HG03460 (cell line): ENCODE results near the gene HES5.
"Not testable (repeated sequence)": the region's sequence is repeated elsewhere in the genome, so short reads cannot be mapped to it uniquely, and the experiment has no call there.

ENCODE experiments used
- ATAC-seq: cut with Tn5 transposase; IDR thresholded peaks from one replicate; pipeline ENCODE4 v1.9.1; 2021; ENCODE audit not compliant: unreplicated experiment

HES5 gene, protein sequence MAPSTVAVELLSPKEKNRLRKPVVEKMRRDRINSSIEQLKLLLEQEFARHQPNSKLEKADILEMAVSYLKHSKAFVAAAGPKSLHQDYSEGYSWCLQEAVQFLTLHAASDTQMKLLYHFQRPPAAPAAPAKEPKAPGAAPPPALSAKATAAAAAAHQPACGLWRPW

DNA sequence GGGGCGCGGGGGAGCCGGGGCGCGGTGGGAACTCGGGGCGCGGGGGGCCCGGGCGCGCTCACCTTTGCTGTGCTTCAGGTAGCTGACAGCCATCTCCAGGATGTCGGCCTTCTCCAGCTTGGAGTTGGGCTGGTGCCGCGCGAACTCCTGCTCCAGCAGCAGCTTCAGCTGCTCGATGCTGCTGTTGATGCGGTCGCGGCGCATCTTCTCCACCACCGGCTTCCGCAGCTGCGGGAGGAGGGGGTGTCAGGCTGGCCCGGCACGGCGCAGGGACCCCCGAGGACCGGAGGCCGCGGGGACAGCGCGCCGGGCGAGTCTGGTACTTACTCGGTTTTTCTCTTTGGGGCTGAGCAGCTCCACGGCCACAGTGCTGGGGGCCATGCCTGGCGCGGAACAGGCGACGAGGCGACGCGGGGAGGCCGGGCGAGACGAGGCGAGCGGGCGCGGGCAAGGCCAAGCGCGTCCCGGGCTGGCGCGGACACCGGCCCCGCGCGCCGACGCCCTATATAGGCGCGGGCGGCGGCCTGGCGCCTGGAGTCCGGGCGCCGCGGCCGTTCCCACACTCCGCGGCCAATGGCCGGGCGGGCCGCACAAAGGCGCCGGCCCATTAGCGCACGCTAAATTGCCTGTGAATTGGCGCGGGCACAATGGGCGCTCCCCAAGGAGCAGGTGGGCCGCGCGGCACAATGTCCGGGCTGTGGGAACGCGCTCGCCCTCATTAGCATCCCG lies at the start of gene HES5:
Gene HES5 (minus strand): TSS at position 480 of the 729 bp plus-strand sequence. CDS start 99 bp downstream, at position 381.
- no peak for ATAC-seq

DNA sequence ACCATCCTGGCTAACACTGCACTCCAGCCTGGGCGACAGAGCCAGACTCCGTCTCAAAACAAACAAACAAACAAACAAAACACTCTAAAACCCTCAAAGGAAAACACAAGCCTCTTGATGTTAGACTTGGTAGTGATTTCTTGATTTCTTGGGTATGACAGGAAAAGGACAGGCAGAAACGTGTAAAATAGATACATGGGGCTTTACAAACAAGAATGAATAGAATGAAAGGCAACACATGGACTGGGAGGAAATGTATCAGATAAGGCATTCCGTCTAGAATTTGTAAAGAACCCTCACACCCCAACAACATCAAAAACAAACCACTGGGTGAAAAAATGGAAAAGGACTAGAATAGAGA lies 48.7 kb upstream of the HES5 start:
- ATAC-seq, result no peak

DNA sequence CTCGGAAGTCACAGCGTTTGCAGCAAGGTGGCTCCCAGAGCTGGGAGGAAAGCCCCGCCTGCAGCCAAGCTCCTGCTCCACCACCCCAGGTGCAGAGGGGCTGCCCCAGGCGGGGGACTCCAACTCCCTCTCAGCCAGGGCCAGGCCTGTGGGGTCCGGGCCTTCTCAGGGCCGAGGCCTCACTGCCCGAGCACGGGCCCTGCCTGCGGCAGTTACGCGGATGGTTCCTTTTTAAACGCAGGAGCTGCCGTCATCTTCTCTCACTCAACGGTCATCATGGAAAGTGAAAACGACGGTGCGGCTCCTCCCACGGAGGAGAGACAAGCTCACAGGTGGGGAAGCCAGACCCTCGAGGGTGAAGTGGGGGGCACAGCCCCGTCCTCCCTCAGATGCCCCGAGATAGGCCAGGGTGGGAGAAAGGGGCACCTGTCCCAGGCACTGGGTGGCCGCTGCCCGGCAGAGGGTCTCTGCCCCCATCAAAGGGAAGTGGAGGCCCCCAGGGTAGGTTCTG lies 47.6 kb upstream of the HES5 start:
- ATAC-seq, result peak; percentile 36

DNA sequence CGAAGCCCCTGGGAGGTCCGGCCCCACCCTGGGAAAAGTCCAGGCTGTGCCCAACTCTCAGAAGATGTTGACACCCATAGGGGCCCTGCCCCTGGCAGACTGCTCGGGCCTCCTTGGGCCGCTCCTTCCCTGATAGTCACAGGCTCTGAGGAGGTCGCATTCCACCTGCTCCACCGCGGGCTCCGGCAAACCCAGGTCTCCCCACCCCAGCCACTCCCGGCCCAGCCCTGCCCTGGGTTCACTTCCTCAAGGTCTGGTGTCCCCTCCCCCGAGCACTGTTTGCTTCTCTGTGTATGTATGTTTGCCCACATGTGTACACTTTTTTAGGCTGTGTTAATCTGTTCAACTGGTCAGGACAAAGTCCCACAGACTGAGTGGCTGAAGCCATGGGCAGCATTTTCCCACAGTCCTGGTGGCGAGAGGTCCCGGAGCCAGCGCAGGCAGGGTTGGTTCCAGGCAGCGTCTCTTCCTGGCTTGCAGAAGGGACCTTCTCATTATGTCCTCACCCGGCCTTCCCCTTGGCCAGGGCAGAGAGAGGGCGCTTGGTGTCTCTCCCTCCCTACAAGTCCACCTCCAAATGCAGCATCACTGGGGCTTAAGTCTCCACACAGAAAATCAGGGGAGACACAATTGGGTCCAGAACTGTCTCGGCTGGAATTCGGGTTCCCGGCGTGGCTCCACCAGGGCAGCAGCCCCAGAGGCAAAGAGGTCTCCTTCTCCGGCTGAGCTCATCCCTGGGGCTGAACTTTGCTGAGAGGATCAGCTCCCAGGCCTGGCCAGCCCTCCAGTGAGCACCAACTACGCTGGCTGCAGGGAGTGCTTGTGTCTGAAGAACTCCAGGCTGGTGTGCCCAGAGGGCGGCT lies 46.0 kb upstream of the HES5 start:
- ATAC-seq, result no peak

DNA sequence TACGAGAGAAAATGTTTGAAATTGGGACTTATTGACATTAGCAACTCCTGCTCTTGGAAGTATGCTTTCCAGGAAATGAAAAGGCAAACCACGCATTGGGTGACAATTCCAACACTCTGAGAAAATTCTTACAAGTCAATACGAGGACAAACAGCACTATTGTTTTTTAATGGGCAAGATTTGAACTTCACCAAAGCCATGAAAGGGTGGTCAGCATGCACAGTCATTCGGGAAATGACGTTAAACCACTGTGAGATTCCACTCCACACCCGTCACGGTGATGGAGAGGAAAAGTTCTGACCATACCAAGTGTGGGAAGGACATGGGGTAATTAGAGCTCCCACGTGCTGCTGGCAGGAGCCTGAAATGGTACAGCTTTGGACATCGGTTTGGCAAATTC lies 44.3 kb upstream of the HES5 start:
- ATAC-seq, result no peak

DNA sequence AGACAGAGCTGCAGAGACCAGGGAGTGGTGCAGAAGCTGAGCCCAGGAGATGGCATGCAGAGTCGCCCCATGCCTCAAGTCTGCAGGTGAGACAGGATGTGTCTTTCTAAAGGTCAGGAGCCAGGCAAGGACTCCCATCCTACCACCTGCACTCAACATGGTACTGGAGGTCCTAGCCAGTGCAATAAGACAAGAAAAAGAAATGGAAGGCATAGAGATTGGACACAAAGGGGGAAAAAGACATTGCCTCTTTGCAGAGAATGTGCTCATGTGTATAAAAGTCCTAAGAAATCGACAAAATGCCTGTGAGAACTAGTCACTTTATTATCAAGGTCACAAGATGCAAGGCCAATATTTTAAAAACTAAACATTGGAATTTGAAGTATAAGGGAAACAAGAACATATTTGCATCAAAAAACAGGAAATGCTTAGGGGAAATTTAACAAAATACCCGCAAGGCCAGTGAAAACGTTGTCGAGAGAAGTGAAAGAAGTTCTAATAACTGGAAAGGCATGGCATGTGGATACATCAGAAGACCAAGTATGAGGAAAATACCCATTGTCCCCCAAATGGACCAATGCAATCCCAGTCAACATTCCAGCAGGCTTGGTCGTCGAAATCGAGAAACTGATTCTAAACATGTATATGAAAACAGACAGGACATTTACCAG lies 43.3 kb upstream of the HES5 start:
- ATAC-seq, result no peak

DNA sequence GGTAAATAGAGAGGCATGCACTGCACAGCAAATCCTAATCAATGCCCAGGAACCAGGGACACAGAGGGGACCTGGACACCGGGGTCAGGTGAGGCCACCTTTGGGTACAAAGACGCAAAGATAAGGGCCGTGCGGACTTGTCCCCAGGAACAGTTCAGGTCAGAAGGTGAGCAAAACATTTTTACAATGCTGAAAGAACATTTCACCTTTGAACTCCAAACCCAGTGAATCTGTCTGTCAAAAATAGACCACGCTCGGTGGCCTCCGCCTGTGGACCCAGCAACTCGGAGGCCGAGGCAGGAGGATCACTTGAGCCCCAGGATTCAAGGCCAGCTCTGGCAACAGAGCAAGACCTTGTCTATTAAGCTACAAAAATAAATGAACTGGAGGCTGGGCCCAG lies 41.3 kb upstream of the HES5 start:
- ATAC-seq, result no peak

DNA sequence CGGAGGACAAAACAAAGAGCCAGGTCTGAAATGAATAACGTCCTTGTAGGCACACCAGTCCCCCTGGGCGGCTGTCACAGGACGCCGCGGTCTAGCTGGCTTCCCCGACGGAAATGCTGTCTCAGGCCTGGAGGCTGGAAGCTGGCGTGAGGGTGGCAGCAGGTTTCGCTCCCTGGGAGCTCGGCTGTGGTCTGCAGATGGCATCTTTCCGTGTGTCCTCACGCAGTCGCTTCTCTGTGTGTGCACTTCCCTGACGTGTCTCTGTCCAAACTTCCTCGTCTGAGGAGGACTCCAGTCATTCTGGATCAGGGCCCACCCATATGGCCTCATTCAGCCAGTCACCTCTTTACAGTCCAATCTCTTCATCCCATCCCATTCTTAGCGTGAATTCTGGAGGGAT lies 40.3 kb upstream of the HES5 start:
- ATAC-seq, result no peak

DNA sequence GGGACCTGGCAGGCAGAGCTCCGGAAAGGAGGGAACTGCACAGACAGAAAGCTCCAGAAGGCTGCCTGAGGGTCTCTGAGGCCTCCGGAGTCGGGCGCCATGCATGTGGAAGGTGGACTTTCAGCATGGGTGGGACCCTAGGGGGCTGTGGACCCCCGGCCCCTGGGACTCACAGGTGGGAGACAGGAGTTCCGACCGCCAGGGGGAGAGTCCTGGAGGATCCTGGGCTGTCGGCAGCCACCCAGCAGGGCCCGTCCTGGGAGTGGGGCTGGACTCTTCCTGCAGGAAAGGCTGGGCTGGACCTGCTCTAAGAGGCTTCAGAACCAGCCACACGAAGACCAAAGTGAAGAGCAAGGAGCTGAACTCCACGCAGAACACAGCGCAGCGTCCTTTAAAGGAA lies 39.6 kb upstream of the HES5 start:
- not testable (repeated sequence) for ATAC-seq

DNA sequence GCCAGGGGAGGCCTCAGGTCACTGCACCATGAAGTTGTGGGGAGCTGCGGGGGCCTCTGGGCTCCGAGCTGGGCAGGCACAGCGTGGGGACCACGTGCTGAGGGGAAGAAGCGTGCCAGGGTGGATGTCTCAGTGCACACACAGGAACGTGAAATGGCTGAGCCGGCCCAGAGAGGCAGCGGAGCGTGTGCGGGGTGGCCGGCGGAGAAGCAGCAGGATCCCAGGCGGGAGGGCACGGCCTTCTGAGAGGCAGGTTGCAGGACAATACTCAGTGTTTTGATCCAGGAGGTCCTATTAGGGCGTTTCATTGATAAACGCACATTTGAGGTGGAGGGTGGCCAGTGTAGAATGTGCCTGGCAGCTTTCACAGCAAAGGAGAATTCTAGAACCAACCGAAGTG lies 39.0 kb upstream of the HES5 start:
- no peak for ATAC-seq

DNA sequence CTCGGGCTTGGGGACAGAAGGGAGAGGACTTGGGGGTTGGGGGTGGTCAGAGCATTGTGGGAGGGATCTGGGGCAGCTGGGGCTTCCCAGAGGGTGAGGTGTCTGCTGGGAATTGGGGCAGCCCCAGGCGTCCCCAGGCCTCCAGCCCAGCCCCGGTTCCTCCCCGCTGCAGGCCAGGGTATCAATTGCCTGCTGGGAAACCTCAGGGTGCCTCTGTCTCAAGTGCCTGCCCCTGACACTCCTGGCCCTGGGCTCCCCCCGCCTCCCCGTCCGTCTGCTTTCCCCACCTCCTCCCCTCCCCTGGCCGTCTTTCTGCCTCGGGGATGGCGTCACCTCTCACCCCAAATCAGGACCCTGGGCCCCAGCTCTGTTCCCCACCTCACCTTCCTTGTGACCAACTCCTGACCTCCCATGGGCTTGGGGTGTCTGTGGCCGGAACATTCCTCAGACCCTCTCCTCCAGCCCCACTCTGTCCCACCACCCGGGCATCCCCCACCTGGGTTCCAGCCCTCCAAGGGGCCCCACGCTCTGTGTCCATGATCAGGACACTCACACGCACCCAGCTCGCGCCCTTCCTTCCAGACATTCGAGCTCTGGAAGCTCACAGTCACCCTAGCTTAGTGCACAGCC lies 38.2 kb upstream of the HES5 start:
- not testable (repeated sequence) for ATAC-seq

DNA sequence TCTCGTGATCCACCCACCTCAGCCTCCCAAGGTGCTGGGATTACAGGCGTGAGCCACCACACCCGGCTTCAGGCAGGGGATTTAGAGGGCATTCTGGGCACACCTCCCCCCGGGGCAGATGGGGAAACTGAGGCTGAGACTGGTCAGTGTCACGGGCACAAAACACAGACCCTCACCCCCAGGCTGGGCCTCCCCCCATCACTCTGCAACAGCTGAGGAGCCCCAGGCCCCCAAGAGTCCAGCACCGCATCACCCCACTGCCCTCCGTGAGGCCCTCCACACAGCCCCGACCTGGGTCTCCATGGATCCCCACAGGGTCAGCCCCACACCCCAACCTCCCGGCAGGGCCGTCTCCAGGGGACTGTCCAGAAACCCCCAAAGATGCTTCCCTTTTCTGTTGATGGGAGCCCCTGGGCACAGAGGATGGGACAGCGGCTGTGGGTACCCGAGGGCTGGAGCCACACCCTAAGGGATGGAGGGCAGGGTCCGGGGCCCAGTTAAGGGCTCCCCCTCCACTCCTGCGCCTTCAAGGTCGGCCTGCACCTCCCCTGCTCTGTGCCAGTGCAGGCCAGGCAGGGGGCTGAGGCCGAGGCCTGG lies 37.1 kb upstream of the HES5 start:
- no peak for ATAC-seq

DNA sequence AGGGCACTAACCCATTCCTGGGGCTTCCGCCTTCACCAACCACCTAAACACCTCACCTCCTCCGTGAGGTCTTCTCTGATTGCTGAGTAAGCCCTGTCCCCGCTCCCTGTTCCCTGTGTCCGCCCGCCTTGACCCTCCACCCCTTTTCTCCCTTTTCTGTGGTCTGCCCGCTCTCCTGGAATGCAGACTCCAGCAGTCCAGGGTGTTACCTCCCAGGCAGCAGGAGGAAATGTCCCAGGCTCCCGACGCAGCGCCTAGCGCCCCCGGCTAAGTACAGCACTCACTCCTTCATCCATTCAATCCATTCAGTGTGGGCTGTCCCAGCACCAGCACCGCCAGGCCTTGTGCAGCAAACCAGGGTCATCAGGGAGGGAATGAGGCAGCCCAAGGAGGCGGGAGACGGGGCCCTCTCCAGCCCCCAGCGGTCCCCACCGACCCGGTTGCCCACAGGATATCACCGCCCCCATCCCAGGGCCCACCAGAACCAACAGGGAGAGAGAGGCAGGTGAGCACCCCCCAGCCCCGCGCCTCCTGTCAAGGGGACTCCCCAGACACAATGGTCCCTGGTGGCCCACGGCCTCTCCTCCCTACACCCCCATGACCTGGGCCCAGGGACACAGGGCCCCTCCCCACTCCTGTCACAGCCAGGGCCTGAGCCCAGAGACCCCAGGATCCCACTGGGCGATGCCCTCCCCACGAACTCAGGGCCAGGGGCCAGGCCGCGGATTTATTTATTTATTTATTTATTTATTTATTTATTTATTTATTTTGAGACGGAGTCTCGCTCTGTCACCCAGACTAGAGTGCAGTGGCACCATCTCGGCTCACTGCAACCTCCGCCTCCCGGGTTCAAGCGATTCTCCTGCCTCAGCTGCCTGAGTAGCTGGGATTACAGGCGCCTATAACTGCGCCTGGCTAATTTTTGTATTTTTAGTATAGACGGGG lies 36.3 kb upstream of the HES5 start:
- no peak for ATAC-seq

DNA sequence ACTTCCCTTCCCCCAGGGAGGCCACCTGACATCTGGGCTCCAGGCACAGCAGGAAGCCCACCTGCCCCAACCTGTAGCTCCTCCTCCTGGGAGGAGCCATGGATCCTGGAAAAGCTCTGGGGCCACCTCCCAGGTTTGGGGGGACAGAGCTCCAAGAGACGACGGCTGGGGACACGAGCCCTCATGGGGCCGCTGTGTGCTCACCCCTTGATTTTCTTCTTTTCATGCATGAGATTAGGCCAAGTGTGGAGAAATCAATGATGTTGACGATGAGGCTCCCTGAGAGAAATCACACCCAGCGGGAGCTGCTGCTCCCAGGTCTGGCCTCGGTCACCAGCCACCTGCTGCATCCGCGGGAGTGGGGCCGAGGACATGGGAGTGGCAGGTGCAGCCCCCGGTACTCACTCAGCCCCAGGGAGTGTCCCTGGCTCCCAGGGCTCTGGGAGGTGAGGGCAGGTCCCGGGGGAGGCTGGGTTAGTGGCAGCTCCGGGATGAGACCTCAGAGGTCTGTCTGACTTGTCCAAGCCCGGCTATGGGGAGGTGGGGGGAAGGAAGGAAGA lies 34.8 kb upstream of the HES5 start:
- ATAC-seq, result no peak

DNA sequence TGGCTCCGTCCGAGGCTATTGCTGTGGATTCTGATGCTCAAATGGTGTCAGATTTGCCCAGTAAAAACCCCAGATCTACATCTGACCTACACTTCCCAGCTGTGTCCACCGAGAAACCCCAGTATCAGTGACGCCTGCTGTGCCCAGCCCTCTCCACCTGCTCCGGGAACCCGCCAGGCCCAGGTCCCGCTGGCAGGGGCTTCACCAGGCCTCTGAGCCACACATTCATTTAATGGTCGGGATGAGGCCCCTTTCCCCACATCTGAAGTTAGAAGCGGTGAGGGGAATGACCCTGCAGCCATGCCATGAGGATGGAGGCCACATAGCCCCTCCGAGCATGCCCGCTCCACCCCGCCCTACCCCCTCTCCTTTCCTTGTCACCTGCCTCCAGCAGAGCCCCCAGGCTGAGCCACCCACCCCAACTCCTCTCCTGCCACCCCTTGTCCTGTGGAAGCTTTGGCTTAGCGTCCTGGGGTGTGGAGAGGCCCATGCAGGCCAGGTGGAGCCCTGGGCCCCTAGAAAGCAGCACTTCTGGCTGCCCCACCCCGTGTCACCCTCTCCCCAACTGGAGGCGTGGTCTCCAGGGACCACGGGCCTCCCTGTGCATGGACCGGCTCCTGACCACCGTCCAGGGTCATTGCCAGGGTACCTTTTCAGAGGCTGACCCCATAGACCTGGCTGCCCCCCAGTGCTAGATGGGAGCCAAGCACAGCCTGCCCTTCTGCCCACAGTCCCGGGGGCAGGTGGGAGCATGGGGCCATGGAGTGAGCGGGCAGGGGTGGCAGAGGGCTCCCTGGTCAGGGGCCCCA lies 34.1 kb upstream of the HES5 start:
- no peak for ATAC-seq

DNA sequence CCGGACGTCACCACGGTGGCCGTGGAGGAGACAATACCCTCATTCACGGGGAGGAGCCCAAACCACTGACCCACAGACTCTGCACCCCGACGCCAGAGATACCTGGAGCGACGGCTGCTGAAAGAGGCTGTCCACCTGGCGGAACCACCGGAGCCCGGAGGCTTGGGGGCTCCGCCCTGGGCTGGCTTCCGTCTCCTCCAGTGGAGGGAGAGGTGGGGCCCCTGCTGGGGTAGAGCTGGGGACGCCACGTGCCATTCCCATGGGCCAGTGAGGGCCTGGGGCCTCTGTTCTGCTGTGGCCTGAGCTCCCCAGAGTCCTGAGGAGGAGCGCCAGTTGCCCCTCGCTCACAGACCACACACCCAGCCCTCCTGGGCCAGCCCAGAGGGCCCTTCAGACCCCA lies 33.1 kb upstream of the HES5 start:
- ATAC-seq, result no peak

DNA sequence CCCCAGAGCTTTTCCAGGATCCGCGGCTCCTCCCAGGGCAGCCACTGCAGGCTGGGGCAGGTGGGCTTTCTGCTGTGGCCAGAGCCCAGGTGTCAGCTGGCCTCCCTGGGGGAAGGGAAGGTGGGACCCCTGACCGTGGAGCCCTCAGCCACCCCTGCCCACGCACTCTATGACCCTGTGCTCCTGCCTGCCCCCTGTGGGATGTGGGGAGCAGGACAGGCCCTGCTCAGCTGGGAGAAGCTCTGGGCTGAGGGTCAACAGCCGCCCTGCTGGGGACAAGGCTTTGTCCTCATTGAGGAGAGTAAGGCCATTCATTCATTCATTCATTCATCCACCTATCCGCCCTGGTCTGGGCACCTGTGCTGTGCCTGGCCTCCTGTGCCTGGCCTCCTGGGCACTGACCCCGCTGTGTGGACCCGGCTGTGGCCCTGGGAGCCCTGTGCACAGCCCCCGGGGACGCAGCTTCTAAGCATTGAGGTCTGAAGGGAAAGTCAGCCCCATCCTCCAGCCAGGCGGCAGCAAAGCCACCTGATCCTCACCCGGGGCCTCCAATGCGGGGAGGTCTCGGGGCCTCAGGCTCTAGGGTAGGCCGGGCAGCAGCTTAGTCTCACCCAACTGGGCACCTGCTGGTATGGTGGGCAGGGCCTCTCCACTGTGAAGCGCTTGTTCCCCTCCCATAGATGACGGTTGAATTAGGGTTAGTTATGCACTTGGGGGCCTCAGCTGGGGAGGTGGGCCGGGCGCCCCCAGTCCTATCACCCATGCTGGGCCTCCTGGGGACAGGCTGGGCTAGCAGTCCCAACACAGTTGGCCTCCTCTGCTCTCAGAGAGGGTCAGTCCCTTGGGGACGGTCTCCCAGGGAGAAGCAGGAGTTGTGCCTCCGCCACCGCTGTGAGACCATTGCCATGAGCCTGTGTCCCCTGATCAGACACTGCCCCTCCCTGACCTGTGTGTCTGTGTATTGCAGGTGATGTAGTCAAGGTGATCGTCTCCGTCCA lies 32.1 kb upstream of the HES5 start:
- no peak for ATAC-seq
